ENCODE results near the gene ORAI1.
"Not testable (repeated sequence)": the region's sequence is repeated elsewhere in the genome, so short reads cannot be mapped to it uniquely, and the experiment has no call there.

Gene ORAI1

GRCh38 chr12:121651320-121651719 is 25.0 kb downstream of the ORAI1 start:
- DNase-seq = no peak

GRCh38 chr12:121652767-121653497 is 26.6 kb downstream of the ORAI1 start:
- DNase-seq = no peak

GRCh38 chr12:121653999-121654398 is 27.7 kb downstream of the ORAI1 start:
- no peak for DNase-seq

- no peak for DNase-seq
Observed at GRCh38 chr12:121656122-121656521, 29.8 kb downstream of the ORAI1 start.

GRCh38 chr12:121657305-121658008 is 31.1 kb downstream of the ORAI1 start:
- DNase-seq = no peak

- DNase-seq = not testable (repeated sequence)
Observed at GRCh38 chr12:121661353-121662105, 35.2 kb downstream of the ORAI1 start.

- DNase-seq = no peak
Observed at GRCh38 chr12:121663610-121663929, 37.2 kb downstream of the ORAI1 start.

GRCh38 chr12:121666829-121667228 is 40.5 kb downstream of the ORAI1 start:
- not testable (repeated sequence) for DNase-seq

- DNase-seq = no peak
Observed at GRCh38 chr12:121668750-121669520, 42.6 kb downstream of the ORAI1 start.

- DNase-seq = no peak
Observed at GRCh38 chr12:121669521-121669900, 43.2 kb downstream of the ORAI1 start, which contains the start of gene MORN3. TSS of gene MORN3 (minus strand) at chr12:121669654. CDS start at chr12:121669483, 171 bp downstream.

GRCh38 chr12:121673013-121673511 is 46.7 kb downstream of the ORAI1 start:
- no peak for DNase-seq

GRCh38 chr12:121676190-121676589 is 49.9 kb downstream of the ORAI1 start:
- DNase-seq = no peak

- no peak for DNase-seq
Observed at GRCh38 chr12:121678305-121678704, 52.0 kb downstream of the ORAI1 start.

- no peak for DNase-seq
Observed at GRCh38 chr12:121678716-121679300, 52.5 kb downstream of the ORAI1 start.

GRCh38 chr12:121679661-121680197 is 53.4 kb downstream of the ORAI1 start:
- not testable (repeated sequence) for DNase-seq

GRCh38 chr12:121688966-121689365 is 62.6 kb downstream of the ORAI1 start:
- DNase-seq = no peak

GRCh38 chr12:121689430-121689829 is 63.1 kb downstream of the ORAI1 start:
- no peak for DNase-seq
